Esophagus muscularis mucosa (tissue), 4 donors: ENCODE data around the gene CKAP5.

Source experiments
- EP300 ChIP-seq: sonication (generic); formaldehyde crosslinking; IDR thresholded peaks from one replicate; pipeline ENCODE4 v1.6.1; 2017; ENCODE audit warnings: antibody characterized with exemption
- POLR2A ChIP-seq: fragments of 450-650 bp; IDR thresholded peaks from one replicate; pipeline ENCODE4 v1.6.1; 2017; ENCODE audit warnings: antibody characterized with exemption, moderate library complexity, mild to moderate bottlenecking, low read depth
- POLR2AphosphoS5 ChIP-seq, 2 donors: sonication (generic); formaldehyde crosslinking; IDR thresholded peaks; one replicate each; pipeline ENCODE4 v1.6.1; 2017; ENCODE audit warnings: antibody characterized with exemption in 2 of 2
- TF ChIP-seq, protein P1 (sequence below), 3 experiments: fragments of 200-600 bp in 2 of 3; fragments of 450-650 bp in 1 of 3; sonication (generic) in 2 of 3; IDR thresholded peaks; one replicate each; pipeline ENCODE4 v1.5.1; 2017 to 2019; ENCODE audit warnings: antibody characterized with exemption in 3 of 3, mild to moderate bottlenecking in 2 of 3, moderate library complexity in 1 of 3

DNA sequence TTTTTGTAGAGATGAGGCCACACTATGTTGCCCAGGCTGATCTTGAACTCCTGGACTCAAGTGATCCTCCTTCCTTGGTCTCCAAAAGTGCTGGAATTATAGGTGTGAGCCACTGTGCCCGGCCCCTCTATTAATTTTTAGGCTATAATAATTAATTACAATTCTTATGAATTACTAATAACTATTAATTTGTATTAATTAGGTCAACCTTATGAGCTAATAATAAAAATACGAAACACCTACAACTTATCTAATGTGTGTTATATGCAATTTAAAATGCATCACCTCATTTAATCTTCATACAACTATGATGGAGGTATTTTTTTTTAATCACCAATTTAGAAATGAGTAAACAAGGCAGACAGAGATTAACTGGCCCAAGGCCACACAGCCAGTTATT, 46.0 kb upstream of the CKAP5 start:
- TF ChIP-seq, protein P1, sequence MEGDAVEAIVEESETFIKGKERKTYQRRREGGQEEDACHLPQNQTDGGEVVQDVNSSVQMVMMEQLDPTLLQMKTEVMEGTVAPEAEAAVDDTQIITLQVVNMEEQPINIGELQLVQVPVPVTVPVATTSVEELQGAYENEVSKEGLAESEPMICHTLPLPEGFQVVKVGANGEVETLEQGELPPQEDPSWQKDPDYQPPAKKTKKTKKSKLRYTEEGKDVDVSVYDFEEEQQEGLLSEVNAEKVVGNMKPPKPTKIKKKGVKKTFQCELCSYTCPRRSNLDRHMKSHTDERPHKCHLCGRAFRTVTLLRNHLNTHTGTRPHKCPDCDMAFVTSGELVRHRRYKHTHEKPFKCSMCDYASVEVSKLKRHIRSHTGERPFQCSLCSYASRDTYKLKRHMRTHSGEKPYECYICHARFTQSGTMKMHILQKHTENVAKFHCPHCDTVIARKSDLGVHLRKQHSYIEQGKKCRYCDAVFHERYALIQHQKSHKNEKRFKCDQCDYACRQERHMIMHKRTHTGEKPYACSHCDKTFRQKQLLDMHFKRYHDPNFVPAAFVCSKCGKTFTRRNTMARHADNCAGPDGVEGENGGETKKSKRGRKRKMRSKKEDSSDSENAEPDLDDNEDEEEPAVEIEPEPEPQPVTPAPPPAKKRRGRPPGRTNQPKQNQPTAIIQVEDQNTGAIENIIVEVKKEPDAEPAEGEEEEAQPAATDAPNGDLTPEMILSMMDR (IDR thresholded peaks at IDR 0.05) = no peak
- TF ChIP-seq POLR2AphosphoS5 (IDR thresholded peaks at IDR 0.05) = no peak
- TF ChIP-seq POLR2A = no peak
- no peak for TF ChIP-seq EP300
